ENCODE data around the gene RAPGEF4. TPM values are rescaled to one million over a fixed set of nuclear protein-coding genes. Genes with fewer than 3 reads are reported as not detected.

Gene RAPGEF4
- total and polyA plus RNA-seq, 2 of the 13 experiments (the other 11 are each of a cell fraction or from before 2014, with no cell fraction given), result 0.78 to 0.91 TPM

DNA sequence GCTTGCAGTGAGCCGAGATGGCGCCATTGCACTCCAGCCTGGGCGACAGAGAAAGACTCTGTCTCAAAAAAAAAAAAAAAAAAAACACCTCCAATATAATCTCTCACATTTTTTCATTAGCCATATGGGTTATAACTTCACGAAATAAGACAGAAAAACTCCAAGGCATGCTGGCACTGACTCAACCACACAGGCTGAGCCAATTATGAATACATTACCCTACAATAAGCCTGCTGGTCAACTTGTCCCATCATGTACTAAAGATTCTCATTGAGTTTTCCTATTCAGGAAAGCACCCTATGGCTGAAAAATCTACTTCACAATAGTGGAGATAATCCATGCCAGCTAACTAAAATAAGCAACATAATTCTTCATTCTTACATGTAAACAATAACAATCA is 327.2 kb downstream of the RAPGEF4 start:
- intact Hi-C loops (cut with micrococcal nuclease; ENCODE audit: unreplicated experiment) (no loop called here), in situ Hi-C loops (cut with HindIII; ENCODE audit: extremely low pct_ligation_motif_present, low pct_unique_long_range_greater_than_20kb) (no loop called here)
- ChIA-PET POLR2A (no interaction called here), CTCF (ENCODE audit: low intra/inter-chr PET ratio, low total read pairs) (no interaction called here)
- Histone ChIP-seq H2AFZ (ENCODE audit: low read length) (no peak overlapping the region), H3K36me3 (replicated peaks in 1 of 2; ENCODE audit: control insufficient read depth in 1 of 2, insufficient read depth in 2 of 2, low read length in 2 of 2) (no peaks in the 10 kb centered on the region), H3K9ac (ENCODE audit: insufficient read depth, low read depth, low read length) (no peak overlapping the region), H3K27me3 (ENCODE audit: control insufficient read depth in 1 of 2, insufficient read depth in 2 of 2, low read length in 2 of 2) (no peaks in the 10 kb centered on the region), H3K79me2 (ENCODE audit: insufficient read depth, low read length) (no peaks in the 10 kb centered on the region), H4K20me1 (ENCODE audit: insufficient read depth, low read length) (no peaks in the 10 kb centered on the region), H3K27ac (ENCODE audit: extremely low read length, insufficient read depth, low read length) (no peak overlapping the region), H3K4me1 (ENCODE audit: insufficient read depth, low read length) (peaks cover 44% of the 10 kb centered on the region), H3K4me2 (ENCODE audit: low read depth, low read length) (no peak overlapping the region), H3K9me3 (ENCODE audit: low read length) (no peaks in the 10 kb centered on the region), H3K4me3 (replicated peaks in 1 of 3; ENCODE audit: insufficient read depth in 1 of 3, low read depth in 2 of 3, low read length in 3 of 3) (no peak overlapping the region)
- no peak for FAIRE-seq
- no TSS peak for BruUV-seq (replicated peaks)
- no peak for ATAC-seq
- DNase-seq (ENCODE audit: low spot score), result no peak
- TF ChIP-seq ZNF329 (CRISPR knock-in tag; IDR thresholded peaks at IDR 0.05; ENCODE audit: low read depth), result no peak
- no peak for TF ChIP-seq ZBTB21 (CRISPR knock-in tag; IDR thresholded peaks at IDR 0.05)
- TF ChIP-seq ZSCAN30 (CRISPR knock-in tag; IDR thresholded peaks at IDR 0.05), result no peak
- WGBS (ENCODE audit: low lambda C conversion rate), result 78% methylated on average over 4 of the region's 4 CpGs

DNA sequence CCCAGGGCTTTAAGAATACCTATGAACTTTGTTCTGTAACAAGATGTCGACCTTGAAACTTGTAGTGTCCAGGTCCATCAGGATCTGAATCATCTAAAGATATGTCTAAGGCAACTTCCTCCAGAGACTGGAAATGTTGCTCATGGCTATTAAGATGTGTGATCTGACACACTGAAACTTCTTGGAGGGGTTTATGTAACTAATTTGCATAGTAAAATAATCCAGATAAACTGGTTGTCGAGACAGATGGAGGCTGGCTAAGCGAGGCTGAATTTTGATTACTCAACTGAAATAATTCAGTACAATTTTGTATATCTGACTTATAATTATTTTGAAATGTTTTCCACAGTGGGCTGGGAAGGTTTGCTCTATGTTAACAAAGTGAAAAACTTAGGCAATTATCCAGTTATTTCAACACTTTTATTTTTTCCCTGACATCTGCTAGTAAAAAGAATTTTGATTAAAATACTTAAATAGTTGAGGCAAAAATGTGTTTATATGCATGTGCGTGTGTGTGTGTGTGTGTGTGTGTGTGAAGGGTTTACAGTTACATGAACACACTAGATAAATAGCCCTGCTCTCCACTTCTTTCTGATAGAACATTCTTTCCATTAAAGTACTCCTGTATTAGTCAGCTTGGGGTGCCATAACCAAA is 328.6 kb downstream of the RAPGEF4 start:
- Histone ChIP-seq H4K20me1 (ENCODE audit: insufficient read depth, low read length) (no peaks in the 10 kb centered on the region), H3K4me3 (replicated peaks in 1 of 3; ENCODE audit: insufficient read depth in 1 of 3, low read depth in 2 of 3, low read length in 3 of 3) (no peak overlapping the region), H3K4me2 (ENCODE audit: low read depth, low read length) (no peak overlapping the region), H2AFZ (ENCODE audit: low read length) (no peak overlapping the region), H3K9me3 (ENCODE audit: low read length) (no peaks in the 10 kb centered on the region), H3K27ac (ENCODE audit: extremely low read length, insufficient read depth, low read length) (no peak overlapping the region), H3K27me3 (ENCODE audit: control insufficient read depth in 1 of 2, insufficient read depth in 2 of 2, low read length in 2 of 2) (0 out of 5 replicates have a peak, but pooled peaks cover 0 to under 1% of the 10 kb centered on the region in 2 experiments), H3K4me1 (ENCODE audit: insufficient read depth, low read length) (peaks cover 30% of the 10 kb centered on the region), H3K36me3 (replicated peaks in 1 of 2; ENCODE audit: control insufficient read depth in 1 of 2, insufficient read depth in 2 of 2, low read length in 2 of 2) (no peaks in the 10 kb centered on the region), H3K79me2 (ENCODE audit: insufficient read depth, low read length) (no peaks in the 10 kb centered on the region), H3K9ac (ENCODE audit: insufficient read depth, low read depth, low read length) (no peak overlapping the region)
- no TSS peak for BruUV-seq (replicated peaks)
- no peak for DNase-seq (ENCODE audit: low spot score)
- intact Hi-C loops (cut with micrococcal nuclease; ENCODE audit: unreplicated experiment) (no loop called here), in situ Hi-C loops (cut with HindIII; ENCODE audit: extremely low pct_ligation_motif_present, low pct_unique_long_range_greater_than_20kb) (no loop called here)
- ATAC-seq, result no peak
- ChIA-PET POLR2A (no interaction called here), CTCF (ENCODE audit: low intra/inter-chr PET ratio, low total read pairs) (no interaction called here)
- TF ChIP-seq, protein P1, sequence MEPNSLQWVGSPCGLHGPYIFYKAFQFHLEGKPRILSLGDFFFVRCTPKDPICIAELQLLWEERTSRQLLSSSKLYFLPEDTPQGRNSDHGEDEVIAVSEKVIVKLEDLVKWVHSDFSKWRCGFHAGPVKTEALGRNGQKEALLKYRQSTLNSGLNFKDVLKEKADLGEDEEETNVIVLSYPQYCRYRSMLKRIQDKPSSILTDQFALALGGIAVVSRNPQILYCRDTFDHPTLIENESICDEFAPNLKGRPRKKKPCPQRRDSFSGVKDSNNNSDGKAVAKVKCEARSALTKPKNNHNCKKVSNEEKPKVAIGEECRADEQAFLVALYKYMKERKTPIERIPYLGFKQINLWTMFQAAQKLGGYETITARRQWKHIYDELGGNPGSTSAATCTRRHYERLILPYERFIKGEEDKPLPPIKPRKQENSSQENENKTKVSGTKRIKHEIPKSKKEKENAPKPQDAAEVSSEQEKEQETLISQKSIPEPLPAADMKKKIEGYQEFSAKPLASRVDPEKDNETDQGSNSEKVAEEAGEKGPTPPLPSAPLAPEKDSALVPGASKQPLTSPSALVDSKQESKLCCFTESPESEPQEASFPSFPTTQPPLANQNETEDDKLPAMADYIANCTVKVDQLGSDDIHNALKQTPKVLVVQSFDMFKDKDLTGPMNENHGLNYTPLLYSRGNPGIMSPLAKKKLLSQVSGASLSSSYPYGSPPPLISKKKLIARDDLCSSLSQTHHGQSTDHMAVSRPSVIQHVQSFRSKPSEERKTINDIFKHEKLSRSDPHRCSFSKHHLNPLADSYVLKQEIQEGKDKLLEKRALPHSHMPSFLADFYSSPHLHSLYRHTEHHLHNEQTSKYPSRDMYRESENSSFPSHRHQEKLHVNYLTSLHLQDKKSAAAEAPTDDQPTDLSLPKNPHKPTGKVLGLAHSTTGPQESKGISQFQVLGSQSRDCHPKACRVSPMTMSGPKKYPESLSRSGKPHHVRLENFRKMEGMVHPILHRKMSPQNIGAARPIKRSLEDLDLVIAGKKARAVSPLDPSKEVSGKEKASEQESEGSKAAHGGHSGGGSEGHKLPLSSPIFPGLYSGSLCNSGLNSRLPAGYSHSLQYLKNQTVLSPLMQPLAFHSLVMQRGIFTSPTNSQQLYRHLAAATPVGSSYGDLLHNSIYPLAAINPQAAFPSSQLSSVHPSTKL (CRISPR knock-in tag; IDR thresholded peaks at IDR 0.05), result 0 out of 2 replicates have a peak, but pooled peaks have one; percentile 11
- TF ChIP-seq ZSCAN21 (CRISPR knock-in tag; IDR thresholded peaks at IDR 0.05; ENCODE audit: borderline replicate concordance), result no peak
- TF ChIP-seq GATAD2A (CRISPR knock-in tag; IDR thresholded peaks at IDR 0.05), result 0 out of 2 replicates have a peak, but pooled peaks have one; percentile 36
- TF ChIP-seq ZNF496 (CRISPR knock-in tag; IDR thresholded peaks at IDR 0.05; ENCODE audit: insufficient replicate concordance), result no peak
- TF ChIP-seq ZNF382 (CRISPR knock-in tag; IDR thresholded peaks at IDR 0.05; ENCODE audit: borderline replicate concordance), result no peak
- TF ChIP-seq NAIF1 (CRISPR knock-in tag; IDR thresholded peaks at IDR 0.05; ENCODE audit: borderline replicate concordance), result no peak
- TF ChIP-seq, protein P2, sequence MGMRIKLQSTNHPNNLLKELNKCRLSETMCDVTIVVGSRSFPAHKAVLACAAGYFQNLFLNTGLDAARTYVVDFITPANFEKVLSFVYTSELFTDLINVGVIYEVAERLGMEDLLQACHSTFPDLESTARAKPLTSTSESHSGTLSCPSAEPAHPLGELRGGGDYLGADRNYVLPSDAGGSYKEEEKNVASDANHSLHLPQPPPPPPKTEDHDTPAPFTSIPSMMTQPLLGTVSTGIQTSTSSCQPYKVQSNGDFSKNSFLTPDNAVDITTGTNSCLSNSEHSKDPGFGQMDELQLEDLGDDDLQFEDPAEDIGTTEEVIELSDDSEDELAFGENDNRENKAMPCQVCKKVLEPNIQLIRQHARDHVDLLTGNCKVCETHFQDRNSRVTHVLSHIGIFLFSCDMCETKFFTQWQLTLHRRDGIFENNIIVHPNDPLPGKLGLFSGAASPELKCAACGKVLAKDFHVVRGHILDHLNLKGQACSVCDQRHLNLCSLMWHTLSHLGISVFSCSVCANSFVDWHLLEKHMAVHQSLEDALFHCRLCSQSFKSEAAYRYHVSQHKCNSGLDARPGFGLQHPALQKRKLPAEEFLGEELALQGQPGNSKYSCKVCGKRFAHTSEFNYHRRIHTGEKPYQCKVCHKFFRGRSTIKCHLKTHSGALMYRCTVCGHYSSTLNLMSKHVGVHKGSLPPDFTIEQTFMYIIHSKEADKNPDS (CRISPR knock-in tag; IDR thresholded peaks at IDR 0.05), result no peak
- peak; percentile 29; the same call in 1 of the 2 replicates for TF ChIP-seq HNF4A (CRISPR knock-in tag; IDR thresholded peaks at IDR 0.05)
- no peak for FAIRE-seq
- 58% methylated on average over 4 of the region's 4 CpGs for WGBS (ENCODE audit: low lambda C conversion rate)

All from HepG2 (cell line).